EL (cell line): Measurements from ENCODE around the gene TRIM26.

Experiments used
- DNase-seq: peaks from one replicate; pipeline ENCODE4 v3.0.0-alpha.2; 2016

TRIM26 gene

DNA sequence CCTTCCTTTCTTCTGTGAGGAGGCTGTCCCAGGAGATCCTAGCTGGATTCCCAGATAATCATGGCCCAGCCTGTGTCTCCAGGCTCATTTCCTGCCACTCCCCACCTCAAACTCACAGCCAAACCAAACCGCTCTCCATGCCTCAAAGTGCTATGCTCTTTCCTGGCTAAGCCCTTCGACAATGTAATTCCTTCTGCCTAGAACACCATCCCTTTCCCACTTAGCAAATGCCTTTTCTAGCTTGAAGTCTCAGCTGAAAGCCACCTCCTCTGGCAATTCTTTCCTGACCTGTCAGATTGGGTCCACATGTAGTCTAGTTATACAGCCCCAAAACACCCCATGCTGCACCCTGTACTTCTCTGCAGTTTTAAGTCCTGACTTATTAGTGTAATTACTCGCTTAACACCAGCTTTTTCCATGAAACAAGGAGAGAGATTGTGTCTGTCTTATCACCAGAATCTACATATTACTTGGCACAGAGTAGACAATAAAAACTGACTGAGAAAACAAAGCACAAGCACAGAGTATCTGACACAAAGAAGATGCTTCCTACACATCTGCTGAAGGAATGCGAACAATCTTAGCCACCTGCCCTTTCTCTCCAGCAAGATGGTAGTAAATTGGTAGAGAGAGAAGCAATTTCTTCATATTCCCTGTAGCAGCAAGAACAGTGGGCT, 5.4 kb downstream of the TRIM26 start:
- peak; percentile 28 for DNase-seq

DNA sequence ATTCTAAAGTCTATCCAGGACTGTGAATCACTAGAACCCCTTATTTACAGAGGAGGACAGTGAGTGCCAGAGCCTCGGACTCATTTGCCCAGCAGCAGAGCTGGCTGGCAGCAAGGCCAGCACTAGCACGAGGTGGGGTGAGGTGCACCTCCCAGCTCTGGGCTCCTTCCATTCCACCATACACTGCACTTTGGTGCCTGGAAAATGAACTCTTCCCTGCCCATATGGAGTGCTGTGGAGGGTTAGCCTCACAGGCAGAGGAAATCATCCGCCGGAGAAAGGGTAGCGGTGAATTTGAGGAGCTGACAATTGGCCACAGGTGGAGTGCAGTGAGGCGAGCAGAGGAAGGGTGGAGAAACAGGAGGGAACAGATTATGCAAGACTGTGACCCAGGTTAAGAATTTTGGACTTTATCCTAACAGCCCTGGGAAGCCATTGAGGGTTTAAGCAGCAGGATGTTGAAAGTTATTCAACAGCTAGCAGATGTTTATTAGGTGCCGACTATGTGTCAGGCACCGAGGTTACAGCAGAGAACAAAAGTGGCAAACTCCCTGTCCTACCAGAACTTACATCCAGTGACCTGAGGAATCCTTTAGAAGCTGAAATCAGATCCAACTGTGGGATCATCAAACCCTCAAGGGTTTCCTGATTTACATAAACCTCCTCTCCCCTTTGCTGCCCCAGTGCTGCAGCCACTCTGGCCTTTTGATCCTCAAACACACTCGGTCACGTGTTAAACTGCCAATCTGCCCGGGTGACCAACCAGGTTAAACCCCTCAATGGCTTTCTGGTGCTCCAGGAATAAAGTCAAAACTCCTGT, 6.2 kb downstream of the TRIM26 start:
- peak; percentile 24 for DNase-seq

DNA sequence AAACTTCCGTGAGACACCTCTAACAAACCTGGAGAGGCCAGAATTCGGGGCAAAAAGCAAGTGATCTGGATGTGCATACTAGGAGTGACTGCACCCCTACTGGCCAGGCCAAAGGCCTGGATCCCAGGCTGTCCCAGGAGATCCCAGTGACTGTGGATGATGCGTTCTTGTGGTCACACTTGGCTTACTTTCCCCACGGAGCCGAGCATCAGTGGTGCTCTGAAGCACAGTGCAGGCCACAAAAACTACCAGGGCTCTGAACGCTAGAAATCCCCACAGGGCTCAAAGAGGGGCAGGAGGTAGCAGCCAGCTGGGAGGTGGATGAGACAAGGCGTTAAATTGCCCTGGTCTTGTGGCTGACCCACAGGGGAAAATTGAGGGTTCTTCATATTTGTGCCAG, 7.1 kb downstream of the TRIM26 start:
- DNase-seq = peak; percentile 45

DNA sequence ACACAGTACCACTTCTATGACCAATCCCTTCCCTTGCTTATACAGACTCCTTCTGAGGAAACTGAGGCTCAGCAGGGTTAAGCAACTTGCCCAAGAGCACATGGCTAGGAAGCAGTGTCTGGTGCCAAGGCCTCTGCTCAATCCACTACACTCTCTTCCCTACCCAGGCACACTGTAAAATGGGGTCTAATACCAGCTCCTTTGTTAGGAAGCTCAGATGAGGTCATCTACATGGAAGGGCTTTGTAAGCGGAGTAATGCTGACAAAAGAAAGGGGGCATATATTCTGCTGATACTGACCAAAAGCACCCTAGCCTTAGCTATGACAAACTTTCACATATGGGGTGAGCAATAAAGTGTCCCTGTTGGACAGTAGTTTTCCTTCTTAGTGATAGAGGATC, 9.1 kb downstream of the TRIM26 start:
- no peak for DNase-seq

DNA sequence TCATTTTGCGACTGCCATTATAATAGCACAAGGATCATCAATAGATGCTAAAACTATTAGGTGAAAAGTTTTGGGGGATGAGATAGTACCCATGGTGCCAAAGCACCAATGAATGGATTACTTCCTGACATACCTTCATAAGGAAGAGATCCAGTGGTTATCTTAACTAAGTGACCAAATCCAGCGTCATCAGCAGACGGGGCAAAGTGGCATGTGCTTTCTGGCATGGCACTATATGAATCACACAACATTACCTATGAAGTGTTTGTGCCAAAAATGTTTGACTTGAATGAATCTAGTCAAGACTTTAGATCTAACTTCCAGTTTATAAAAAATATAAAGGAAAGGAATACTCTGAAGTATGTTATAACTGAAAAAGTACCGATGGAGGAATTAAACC, 10.8 kb downstream of the TRIM26 start:
- no peak for DNase-seq

DNA sequence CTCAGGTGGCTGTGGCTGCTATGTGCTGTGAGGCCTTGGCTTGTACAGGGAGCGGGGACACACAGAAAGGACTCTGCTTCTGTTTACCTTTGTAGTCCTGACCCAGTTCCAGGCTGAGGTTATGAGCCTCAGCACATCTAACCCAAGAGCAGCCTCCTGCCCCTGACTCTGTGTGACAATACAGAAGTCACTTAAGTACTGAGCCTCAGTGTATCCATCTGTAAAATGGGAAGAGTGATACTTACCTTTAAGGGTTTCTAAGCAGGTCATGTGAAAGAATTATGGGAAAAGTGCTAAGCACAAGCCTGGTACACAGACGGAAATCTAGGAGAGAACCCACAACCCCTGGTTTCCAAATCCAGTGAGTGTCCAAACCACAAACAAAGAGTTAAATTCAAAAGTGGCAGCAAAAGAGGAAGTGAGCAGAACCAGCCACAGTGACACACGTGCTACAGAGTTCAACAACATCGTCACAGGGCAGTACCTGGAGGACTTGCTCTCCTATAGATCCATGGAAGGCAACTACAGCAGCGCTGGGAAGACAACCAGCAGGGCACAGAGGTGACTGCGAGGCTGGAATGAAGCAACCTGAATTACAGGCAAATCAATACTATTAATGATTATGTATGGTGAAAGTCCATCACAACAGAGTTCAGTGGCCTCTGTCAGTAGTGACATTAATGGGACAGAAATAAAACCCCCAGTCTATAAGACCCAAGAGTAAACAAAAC, 12.5 kb downstream of the TRIM26 start:
- DNase-seq = no peak

DNA sequence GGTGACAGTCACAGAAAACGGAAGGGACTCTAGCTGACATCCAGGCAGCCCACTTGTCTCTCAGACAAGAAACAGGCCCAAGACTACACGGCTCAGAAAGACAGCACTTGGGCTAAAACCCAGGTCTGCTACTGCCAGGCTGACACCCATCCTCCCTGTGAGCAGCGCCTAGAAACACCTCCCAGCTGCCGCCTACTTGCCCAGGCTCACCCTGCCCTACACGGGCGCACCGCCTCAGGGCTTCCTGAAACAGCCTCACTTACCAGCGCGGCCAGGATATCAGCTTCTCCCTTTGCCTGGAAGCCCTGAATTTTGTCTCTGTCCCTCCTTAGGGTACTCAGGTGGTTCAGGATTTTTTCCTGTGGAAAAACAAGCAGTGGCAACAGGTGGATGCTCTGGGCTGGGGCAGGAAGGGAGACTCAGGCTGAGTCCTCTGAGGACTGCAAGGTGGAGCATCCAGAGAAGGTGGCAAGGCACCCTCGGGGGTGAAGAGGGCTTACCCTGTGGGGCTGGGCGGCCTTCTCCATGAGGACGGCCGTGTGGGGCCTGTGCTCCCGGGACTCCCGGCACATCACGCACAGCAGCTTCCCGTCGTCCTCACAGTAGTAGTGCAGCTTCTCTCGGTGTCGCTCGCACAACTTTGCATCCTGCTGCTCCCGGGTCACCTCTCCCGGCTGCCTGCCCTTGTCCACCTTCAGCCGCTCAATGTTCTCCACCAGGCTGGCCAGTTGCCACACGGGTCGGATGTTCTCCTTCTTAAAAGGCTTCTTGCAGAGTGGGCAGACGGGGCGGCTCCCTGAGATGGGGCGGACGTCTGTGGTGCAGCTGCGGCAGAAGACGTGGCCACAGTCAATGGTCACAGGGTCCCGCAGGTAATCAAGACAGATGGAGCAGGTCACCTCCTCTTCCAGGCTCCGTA, 14.8 kb downstream of the TRIM26 start:
- DNase-seq = no peak

DNA sequence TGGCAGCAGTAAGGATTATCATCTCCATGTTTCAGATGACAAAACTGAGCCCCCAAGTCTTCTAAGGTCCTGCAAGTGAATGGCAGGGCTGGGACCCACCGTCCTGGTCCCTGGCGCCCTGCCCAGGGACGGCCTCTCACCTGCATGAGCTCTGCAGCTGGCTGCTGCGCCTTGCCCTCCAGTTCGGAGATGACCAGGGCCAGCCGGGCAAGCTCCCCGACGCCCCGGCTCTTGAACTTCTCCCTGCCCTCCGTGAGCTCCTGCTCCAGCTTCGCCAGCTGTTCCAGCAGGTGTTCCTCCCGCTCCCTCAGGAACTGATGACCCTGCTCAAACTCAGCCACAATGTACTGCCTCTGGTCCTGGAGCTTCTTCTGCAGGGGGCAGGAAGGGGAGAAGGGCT, 16.8 kb downstream of the TRIM26 start:
- DNase-seq = no peak

DNA sequence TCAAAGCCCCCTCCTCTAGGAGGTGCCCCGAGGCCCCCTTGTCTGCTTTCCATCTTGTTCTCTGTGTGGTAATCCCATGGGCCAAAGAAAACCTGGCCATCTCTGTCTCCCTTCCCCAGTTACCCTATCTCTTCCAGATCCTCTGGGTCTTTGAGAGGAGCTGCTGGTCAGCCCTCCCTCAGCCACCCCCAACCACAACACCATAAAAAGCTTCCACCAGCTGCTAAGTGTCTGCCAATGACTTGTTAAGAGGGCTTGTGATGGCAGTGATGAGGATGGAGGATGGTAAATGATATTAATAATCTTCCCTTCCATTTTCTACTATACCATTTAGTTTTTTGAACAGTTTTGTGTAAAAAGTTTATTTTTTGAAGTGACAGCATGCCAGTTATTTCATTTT, 17.3 kb downstream of the TRIM26 start:
- no peak for DNase-seq

DNA sequence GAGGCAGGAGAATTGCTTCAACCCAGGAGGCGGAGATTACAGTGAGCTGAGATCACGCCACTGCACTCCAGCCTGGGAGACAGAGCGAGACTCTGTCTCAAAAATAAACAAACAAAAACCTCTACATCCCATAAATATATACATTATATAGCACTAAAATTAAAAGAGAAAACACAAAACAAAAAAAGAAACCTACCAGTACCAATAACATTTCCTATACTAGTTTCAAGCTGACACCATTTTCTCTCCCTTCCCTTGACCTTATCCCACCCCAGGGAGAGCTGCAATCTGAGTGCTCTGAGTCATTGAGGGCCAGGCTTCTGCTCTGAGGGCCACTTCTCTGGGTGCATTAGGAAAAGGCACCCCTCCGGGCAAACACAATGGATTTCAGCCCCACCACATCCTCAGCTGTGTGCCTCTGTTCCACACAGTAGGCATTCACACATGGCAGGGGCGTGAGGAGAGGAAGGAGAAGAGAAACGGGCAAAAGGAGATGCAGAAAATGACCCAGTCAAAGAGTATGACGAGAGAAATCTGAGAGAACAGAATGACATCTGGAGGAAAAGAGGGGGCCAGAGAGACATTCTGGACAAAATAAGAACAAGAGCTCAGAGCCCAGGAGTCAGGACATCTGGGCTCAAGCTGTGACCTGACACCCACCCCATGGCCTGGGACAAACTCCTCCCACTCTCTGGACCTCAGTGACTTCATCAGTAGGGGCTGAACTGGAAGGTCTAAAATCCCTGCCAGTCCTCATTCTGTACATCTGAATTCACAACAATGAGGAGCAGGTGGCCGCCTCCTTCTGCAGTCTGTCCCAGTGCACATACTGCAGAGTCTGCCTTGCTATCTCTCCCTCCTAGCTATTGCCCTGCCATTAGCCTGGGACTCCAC, 18.2 kb downstream of the TRIM26 start:
- peak; percentile 63 for DNase-seq

DNA sequence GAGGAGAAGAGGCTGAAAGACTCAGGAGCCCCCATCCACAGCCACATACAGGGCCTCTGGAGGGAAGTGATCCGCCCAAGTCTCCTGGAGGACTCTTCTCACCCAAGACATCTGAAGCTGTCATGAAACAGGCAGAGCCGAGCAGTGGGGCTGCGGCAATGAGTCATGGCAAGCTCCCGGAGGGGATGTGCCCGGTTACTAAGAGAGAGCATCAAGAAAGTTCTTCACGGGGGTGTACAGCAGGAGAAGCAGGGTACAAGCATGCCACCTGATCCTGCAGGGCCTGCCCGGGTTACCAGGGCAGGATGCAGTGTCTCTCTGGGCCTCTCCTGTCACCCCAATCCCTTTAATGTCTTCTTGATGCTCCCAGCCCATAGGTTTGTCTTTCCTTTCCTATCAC, 21.1 kb downstream of the TRIM26 start:
- DNase-seq = peak; percentile 59

DNA sequence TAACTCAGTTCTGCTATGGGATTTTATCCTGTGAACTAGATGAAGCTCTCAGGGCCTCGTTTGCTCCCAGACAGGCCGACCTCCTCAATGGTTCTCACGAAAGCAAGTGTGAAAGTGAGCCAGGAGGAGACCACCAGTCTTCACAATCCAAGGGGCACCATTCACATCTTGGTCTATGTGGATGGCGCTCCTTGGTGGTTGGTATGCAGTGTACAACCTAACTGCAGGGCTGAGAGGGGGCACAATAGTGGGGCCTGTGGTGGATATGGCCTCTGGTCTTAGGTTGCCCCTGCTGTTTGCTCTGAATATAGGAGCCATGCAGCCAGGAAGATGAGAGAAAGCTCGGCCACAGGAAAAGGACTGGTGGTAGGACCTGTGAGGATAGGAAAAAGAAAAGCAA, 24.7 kb downstream of the TRIM26 start:
- no peak for DNase-seq

DNA sequence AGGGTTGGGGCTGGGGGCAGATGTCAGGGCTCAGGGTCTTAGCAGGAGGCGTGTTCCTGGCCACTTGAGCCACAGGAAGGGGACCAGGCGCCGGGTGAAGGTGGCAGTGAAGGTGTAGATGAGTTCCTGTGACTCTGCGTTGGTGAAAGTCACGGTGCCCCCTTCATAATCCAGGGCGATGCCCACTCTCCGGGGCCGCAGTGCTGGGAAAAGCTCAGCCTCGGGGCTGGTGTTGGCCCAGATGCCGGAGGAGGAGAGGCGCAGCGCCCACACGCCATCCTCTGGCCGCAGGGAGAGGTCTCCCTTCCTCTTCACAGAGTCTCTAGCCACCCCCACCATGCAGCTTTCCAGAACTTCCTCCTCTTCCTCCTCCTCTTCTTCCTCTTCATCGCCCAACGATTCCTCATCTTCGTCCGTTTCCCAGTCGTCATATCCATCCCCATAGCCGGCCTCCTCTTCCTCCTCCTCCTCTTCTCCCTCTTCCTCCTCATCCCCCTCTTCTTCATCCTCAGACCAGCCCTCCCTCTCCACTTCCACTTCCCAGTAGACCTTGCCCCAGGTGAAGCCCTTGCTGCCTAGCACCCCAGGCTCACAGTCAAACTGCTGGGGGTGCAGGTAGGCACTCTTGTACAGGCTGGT, 27.2 kb downstream of the TRIM26 start:
- DNase-seq = no peak

DNA sequence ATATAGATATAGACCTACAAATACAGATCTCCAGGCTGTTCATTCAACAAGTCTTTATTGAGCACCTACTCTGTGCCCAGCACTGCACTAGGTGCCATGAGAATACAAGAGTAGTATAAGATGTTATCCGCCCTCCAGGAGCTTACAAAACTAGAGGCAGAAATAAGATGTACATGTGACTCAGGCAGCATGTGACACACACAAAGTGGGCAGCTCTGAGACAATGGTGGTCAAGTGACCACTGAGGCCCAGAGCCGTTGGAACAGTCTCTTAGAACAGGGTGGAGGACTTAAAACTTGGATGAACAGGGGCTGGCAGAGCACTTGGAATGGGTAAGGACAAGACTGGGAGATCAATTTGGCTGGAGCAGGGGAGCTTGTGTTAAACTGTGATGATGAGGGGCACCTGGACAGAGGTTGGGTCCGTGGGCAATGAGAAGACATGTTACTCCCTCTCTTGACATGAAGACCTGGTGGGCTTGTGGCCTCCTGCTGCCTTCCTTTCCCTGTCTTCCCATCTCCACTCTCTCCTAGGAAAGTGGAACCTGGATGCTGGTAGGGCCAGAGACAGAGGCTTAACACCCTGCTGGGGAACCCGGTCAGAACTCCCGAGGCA, 28.7 kb downstream of the TRIM26 start:
- no peak for DNase-seq

DNA sequence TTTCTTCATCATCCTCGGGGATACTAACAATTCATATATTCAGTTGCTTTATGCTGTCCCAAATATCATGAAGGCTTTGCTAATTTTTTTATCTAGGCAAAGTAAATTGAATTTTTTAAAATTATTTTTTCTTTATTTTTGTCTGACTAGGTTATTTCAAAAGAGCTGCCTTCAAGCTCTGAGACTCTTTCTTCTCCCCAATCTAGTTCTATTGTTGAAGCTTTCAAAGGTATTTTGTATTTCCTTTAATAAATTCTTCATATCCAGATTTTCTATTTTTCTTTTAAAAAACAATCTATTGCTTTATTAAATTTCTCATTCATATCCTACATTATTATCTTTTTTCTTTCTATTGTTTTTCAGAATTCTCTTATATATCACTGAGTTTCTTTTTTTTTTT, 33.1 kb downstream of the TRIM26 start:
- DNase-seq = no peak

DNA sequence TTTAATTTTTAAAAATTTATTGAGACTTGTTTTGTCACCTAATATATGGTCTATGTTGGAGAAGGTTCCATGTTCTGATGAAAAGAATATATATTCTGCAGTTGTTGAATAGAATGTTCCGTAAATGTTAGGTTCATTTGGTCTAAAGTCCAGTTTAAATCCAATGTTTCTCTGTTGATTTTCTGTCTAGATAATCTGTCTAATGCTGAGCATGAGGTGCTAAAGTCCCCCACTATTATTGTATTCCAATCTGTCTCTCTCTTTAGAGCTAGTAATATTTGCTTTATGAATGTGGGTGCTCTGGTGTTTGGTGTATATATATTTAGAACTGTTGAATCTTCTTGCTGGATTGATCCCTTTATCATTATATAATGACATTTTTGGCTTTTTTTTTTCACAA, 34.4 kb downstream of the TRIM26 start:
- no peak for DNase-seq

DNA sequence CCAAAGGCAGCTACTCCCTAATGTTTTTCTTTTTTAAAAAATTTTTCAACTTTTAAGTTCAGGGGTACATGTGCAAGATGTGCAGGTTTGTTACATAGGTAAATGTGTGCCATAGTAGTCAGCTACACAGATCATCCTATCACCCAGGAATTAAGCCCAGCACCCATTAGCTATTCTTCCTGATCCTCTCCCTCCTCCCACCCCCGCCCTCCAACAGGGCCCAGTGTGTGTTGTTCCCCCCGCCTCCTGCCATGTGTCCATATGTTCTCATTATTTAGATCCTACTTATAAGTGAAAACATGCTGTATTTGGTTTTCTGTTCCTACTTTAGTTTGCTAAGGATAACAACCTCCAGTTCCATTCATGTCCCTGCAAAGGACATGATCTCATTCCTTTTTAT, 37.4 kb downstream of the TRIM26 start:
- DNase-seq = no peak

DNA sequence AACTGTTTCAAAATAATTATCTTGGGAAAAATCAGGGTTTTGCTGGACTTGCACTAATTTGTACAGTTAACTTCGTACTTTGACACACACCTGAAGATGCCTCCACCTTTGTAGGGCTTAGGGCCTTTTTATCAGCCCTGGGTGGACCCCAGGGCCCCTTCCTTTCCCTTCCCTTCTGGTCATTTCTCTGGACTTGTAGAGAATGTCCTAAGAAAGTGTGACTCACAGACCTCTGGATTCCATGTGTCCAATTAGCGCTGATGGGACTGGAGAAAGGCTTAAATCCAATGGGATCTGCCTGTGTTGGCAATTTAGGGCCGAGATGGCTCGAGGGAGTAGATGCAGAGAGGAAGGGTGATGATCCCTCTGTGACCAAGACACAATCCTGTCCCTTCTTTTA, 40.5 kb downstream of the TRIM26 start:
- DNase-seq = no peak

DNA sequence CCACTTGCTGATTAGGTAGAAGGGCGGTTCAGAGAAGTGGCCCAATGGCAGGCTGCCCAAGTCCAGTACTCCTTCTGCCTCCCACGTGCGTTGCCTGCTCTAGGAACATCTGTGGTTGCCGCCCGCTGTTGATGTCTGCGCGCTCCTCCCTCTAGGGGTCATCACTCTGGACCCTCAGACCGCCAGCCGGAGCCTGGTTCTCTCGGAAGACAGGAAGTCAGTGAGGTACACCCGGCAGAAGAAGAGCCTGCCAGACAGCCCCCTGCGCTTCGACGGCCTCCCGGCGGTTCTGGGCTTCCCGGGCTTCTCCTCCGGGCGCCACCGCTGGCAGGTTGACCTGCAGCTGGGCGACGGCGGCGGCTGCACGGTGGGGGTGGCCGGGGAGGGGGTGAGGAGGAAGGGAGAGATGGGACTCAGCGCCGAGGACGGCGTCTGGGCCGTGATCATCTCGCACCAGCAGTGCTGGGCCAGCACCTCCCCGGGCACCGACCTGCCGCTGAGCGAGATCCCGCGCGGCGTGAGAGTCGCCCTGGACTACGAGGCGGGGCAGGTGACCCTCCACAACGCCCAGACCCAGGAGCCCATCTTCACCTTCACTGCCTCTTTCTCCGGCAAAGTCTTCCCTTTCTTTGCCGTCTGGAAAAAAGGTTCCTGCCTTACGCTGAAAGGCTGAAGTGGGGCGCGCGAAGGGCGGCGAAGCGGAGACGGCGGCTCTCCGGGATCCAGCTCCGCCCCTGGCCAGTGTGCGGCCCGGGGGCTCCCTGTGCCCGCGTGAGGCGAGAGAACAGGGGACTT, 41.3 kb downstream of the TRIM26 start:
- peak; percentile 51 for DNase-seq
